Inflammatory macrophage treated with lipopolysaccharide for 4 hours (primary cell): ENCODE results near the gene CXCL17.

Experiments used
- DNase-seq: peaks from one replicate; pipeline ENCODE4 v3.0.0-alpha.2; 2020

CXCL17 gene

DNA sequence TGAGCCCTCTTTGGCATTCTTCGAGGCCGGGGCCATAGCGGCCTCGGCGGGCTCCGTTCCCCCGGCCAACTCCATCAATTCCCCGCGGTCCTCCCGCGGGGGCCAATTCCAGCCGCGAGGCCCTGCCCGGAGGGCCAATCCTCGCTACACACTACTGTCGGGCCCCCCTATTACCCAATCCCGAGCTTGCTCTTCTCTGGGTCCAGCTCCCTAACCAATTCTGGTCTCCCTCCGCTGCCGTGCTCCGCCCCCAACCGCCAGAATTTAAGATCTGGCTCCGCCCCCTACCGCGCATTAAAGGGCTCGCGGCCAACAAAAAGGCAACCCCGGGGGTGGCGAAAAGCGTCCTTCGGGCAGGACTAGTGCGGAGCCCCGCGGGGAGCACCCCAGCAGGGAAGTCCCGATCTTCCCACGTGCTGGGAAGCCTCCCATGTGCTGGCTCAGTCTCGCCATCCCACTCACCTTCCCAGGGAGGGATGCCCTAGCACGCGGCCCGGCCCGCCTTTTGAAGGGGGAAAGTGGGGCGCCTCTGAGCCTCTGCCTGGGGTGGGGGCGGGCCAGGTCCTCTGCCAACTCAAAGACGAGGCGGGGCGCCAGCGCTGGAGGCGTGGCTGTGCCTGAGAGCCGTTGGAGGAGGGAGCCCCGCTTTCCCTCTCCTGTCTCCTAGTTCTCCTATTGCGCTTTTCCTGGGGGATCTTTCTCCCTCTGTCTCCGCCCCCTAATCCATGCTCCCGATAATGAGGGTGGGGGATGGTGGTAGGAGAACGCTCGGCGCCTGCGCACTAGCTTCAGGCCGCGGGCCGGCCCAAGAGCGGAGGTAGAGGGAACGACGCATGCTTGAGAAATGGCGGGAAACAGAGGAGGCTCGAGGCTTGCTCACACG is 19.0 kb downstream of the CXCL17 start:
- DNase-seq = peak; percentile 75

DNA sequence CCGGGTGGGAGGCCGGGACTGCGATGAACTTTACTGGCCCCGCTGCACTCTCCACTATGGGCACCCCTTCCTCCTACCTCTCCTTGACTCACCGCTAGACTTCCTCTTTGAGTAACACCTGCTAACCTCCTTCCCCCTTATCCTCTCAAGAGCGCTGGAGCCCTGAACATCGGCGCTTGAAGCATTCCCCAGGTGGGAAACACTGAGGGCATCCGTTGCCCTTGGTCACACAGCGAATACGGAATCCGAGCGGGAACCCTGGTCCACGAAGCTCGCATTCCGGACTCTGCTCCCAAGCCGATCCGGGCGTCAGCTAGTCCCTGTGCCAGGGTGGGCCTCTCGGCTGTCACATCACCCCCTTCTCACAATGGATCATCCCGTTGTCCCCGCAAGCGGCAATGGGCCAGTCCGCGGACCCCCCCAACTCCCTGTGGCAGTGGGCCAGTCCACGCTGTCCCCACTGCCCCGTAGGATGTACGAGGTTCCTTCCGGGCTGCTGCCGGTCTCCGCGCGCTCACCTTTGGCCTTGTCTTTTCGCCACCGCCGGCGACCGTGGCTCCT is 19.8 kb downstream of the CXCL17 start:
- DNase-seq = no peak

DNA sequence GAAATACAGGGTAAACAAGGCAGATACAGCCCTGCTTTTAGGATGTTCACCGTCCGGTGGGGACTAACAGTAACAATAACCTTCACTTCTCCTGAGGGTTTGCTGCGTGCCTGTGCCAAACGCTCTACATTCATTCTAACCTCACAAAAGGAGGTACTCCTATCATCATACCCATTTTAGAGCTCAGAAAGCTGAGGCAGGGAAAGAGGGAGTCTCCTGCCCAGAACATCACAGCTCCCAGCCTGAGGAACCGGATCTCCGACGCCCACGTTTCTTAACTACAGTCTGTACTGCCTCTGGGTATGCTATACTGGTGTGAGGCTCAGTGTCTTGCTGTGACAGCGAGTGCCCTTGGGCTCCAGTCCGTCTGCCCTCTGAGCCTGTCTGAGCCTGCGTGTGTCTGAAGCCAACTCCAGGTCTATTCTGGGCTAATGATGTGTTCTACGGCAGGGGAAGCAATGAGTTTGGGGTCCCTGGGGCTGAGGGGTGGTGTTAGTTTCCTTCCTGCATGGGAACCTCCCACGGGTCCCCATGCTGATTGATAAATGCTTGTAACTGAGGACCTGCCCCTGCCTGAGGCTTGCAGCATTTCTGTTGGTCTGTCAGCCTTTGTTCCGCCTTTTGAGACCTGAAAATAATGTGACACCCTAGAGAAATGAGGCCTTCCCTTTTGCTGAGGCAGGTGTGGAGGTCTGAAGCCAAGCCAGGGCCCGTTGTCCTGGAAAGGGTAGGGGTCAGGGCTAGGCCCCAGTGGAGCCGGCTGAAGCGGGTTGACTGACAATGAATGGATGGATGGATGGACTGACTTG is 20.4 kb downstream of the CXCL17 start:
- DNase-seq = no peak

DNA sequence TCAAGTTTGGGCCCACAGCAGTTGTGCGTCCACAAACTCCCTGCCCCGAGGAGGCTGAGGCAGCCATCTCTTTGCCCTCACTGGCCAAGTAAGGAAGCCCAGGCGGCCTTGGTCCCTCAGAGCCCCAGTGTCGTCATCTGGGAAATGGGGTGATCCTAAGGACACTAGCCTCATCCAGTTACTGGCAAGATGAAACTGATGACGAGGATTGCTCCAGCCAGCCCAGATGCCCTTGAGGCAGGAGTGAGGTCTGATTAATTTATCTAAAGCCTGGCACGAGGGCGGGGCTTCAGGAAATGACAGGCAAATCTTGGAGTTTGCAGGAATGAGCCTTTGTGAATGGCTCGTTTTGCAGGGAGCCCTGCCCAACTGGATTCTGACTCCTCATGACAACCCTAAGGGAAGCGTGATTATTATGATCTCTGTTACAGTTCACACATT is 21.1 kb downstream of the CXCL17 start:
- DNase-seq = no peak

DNA sequence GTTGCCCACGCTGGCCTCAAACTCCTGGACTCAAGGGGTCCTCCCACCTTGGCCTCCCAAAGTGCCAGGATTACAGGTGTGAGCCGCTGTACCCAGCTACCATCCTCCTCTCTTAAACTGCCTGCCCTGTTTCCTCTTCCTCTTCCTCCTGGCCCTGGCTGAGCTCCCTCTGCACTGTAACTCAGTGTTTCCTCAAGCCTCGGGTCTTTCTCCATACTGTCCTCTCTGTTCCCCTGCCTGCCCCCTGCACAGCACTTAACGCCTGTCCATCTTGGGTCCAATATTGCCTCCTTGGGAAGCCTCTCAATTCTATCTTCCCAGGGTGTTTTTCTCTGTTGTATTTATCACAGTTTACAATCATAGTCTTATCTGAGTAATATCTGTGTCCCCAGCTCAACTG is 21.6 kb downstream of the CXCL17 start:
- DNase-seq = no peak

DNA sequence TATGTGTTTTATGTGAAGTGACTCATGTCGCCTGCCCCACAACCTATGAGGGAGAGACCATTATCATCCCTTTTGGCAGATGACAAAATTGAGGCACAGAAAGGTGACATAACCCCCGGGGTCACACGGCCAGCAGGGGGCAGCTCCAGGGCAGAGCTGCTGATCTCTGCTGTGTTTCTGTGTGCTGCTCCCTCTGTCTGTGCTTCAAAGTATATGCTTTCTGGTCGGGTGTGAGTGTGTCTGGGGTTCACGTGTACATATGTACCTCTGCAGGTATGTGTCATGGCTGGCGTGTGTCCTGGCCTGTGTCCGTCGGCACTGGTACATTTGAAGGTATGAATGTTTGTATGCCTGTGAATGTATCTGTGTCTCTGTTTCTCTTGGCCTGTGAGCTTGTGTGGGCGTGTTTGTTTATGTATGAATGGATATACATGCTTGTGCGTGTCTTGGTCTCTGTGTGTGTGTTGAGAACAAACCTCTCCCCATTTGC is 22.6 kb downstream of the CXCL17 start:
- peak; percentile 57 for DNase-seq

DNA sequence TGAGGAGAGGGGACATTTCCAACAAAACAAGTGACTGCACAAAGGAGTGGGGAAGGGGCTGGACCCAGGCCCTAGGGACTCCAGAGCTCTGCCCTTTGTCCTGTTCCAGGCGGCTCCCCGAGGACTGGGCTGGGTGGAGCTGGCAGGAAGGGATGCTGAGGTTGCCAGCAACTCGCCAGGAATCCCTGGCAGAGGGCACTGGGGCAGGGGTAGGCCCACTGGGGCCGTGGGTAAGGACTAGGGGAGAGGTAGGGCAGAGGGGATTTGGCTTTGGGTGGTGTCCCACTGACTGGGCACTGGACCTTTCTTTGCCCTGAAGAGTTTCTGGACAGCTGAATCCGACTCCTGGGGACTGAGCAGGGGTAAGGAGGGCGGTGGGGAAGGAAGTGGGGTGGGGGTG is 23.4 kb downstream of the CXCL17 start:
- DNase-seq = no peak

DNA sequence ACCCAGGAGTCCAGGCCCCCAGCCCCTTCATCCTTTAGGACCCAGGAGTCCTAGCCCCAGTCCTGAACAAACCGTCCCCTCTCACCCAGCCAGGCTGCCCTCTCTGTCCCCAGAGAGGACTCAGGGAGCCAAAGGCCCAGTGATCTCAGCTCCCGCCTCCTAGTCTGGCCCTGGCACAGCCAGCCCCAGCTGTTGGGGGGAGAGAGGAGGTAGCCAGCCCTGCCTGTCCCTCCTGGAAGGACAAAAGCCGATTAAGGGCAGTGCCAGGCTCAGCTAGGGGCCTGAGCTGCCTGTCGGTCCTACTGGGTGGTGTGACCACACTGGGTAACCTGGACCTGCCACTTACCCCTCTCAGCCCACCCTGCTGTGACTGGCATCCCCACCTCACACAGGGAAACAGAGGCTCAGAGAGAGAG is 30.1 kb downstream of the CXCL17 start:
- no peak for DNase-seq

DNA sequence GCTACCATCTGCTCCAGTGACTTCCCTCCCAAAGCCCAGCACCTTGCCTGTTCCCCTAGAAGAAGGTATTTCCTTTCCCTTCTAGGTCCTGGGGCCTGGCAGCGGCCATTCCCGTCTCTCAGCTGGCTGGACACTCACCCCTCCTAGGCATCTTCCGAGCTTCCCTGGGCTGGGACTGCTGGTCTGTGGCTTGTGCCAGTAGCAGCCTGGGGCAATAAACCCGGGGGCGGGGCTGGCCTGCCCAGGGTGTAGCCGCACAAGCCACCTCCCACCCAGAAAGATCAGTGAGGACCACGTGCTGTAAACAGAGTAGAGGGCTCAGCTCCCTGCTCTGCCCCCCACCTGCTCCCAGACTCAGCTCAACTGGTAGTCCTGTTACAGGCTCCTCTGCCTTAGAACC is 30.5 kb downstream of the CXCL17 start:
- no peak for DNase-seq

DNA sequence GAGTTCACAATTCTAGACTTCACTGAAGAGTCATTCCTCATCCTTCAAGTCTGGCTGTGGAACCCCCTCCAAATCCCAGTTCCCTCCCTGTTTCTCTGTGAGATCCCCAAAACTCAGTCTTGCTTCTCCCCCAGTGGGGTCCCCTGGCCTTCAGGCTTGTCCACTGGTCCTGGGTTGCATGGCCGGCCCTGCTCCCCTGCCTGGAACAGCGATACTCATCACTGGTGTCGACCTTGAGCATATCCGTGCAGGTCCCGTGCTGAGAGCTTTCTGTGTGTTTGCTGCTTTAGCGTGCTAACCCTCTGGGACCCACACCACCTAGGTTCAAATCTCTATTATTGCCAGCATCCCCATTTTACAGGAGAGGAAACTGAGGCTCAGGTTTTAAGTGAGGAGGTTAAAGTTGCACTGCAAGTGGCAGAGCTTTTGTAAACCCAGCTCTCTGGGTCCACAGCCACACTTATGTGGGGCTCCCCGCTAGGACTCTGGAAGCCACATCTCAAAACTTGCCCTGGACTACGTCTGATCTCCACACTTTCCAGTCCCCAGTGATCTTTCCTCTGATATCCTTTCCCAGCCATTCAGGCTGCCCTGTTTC is 31.1 kb downstream of the CXCL17 start:
- DNase-seq = no peak

DNA sequence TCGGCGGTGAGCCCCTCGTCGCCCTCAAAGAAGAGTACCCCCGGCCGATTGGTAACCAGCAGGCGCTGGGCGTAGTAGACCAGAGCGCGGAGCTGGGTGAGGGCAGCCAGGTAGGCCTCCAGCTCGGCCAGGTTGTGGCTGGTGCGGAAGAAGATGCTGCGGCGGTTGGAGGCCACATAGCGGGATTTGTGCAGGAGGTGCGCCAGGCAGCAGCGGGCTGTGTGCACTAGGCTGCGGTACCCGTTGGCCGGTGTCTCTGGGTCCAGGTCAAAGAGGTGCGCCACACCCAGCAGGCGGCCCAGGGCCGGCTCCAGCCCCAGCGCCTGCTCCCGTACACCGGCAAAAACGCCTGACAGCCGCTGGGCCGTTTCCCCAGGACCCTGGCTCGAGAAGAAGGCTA is 32.4 kb downstream of the CXCL17 start:
- no peak for DNase-seq

DNA sequence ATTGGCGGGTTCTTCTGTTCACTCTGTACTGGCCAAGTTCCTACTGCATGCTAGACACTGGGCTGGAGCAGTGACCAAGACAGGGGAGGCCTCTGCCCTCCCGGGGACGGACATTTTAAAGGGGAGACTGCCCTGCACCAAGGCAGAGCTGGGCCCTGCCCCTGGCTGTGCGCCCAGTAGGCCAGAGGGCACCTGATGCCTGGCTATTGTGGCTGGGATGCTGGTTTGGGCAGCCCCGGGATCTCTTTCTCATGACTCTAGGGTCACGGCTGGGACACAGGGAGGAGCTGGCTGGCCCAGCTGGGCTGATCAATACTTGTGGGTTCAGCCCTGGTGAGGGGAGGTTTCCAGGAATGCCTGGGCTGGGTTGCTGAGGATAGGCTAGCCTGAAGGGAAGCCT is 33.3 kb downstream of the CXCL17 start:
- DNase-seq = no peak

DNA sequence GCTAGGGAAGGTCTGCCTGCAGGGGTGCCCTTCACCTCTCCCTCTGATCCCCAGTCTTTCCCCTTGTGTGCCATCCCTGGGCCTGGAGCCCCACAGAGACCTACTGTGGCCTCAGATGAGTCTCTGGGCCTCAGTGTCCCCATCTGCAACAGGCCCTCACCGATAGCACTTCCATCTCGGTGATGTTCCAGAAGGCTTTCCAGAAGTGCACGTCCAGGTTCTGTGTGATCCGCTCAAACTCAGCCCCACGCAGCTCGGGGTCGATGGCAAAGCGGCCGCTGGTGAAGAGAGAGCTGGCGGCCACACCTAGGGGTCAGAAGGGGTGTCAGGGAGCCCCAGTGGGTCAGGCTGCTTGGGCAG is 35.0 kb downstream of the CXCL17 start:
- no peak for DNase-seq

DNA sequence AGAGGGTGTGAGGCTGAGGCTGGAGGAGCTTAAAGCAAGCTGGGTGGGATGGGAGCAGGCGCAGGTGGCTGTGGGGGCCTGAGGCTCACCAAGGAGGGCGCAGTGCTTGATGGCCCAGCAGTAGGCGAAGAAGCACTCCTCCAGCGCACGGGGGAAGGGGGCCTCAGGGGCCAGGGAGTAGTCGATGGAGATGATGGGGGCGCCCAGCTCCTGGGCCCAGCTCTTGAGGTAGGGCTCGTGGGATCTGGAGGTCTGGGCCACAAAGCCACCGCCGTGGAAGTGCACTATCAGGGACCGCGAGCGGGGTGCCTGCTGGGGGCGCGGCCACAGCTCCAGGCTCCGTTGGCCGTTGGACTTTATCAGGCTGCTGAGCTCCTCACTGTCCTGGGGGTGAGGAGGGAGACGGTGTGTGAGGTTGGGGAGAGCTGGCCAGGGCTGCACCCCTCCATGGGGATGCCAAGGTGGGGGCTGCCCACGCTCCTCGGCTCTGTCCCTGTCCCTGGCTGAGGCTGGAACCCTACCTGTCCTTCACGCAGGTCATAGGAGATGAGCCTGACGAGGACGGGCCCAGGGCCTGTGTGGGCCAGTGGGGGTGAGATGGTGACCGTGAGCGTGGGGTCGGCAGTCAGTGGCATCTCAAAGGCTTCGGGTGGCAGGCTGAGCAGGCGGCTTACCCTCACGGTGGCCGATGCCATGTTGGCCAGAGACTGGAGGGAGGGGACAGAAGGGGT is 35.5 kb downstream of the CXCL17 start:
- no peak for DNase-seq

DNA sequence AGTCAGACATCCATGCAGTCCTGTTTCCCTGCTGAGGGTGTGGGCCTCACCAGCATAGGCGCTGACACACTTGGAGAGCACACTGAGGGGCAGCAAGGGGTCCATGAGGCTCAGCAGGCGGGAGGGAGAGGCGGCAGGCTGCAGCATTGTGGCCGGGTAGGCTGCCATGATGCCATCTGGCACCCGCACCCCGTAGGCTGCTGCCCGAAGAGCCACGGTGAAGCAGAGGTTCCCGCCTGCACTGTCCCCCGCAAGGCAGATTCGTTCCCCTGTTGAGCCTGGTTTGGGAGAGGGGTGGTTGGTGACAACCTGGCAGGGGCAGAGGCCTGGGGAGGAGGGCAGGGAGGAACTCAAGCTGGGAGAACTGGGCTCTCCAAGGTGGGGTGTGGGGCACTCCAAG is 36.6 kb downstream of the CXCL17 start:
- no peak for DNase-seq

DNA sequence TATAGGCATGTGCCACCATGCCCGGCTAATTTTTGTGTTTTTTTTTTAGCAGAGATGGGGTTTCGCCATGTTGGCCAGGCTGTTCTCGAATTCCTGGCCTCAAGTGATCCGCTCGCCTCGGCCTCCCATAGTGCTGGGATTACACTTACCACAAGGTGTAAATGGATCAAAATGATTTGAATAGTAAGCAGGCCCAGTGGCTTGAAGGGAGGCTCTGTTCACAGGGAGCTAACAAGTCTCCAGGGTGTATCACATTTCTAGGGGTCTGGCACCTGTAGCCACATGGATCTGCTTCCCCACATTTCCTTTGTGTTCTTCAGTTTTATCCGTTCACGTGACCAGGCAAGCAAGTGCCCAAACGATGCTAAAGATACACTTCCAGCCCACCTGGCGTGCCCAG is 39.2 kb downstream of the CXCL17 start:
- DNase-seq = no peak

DNA sequence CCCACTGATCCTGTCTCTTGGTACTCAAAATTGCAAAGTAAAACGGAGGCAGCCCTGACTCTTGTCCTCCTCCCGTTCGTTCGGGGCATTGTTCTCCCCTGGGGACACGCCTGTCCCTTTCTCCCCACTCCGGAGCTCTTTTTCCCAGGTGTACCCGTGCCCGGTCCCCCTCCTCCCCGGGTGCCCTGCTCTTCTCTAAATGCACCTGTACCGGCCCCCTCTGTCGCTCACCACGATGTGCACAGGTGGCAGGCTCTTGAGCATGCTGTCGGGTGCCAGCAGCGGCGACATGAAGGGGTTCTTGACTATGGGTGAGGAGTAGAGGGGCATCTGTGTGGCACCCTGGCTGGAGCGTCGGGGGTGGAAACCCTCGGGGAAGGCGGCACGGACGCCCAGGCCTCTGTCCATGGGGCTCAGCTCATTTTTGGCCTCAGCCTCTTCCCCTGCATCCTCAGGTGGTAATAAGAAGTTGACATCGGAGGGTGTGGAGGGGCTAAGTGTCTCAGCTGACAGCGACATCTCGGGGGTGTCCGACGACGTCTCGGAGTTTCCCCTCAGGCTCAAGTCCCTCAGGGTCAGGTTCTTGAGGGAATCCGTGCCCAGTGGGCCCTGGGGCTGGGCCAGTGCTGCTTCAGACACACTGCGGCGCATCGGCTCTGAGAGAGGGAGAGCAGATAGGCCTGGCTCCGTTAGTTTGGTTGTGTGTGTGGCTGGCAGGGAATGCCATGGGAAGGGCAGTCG is 40.2 kb downstream of the CXCL17 start:
- no peak for DNase-seq

DNA sequence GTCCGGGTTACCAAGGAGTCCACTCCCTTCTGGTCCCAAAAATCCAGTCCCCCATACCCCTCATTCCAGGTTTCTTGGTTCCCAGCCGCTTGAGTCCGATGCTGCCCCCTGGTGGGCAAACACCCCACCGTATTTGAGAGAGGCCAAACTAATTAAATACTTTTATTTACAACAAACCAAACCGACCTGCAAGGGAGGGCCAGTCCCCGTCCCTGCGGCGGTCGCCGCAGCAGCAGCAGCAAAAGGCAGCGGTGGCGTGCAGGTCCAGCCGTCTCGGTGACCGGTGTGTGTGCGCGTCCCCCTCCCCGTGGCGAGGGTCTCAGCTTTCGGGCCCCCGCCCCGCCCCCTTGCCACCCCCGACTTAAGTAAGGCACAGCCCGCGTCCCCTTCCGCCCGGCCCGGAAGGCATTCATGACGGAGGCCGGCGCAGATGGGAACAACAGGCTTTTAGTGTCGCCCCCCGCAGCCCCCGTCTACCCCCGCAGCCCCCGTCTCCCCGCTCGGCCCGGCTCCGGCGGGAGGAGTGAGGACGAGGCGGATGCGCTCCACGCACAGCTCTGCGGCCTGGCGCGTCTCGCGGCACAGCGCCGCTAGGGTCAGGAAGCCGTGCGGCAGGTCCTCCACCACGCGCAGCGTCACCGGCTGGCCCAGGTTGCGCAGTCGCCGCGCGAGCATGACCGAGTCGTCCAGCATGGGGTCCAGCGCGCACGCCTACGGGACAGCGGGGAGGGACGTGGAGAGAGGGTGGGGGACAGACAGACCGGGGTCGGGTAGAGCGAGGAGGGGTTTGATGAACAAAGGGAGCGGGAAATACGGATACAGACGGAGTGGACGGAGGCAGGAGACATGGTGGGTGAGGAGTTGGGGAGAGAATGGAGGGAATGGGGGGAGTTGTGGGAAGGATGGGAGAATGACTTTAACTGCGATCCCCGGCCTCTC is 41.1 kb downstream of the CXCL17 start:
- peak; percentile 51 for DNase-seq

DNA sequence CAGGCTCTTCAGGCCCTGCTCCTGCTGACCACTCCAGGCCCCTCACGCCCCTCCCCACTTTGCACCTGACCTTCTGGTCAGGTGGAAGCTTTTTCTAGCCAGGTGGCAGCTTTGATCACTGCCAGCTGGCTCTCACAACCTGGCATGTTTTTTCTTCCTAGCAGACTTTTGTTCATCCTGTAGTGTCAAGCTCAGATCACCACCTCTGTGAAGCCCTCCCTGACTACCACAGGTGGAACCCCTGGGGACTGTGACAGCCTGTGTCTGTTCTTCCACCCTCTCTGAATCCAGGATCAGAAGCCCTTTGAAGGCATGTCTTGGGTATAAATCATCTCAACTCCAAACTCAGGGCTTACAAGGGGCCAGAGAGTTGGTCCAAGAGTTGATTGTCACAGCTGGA is 42.3 kb downstream of the CXCL17 start:
- DNase-seq = no peak
